ENCODE data around the gene A1BG. TPM values are rescaled to one million over a fixed set of nuclear protein-coding genes. Genes with fewer than 3 reads are reported as not detected.
A peak's percentile ranks its signal among the peaks of the same experiment; 100 is the strongest.

Gene A1BG
- total and polyA plus RNA-seq, 2 of the 13 experiments (the other 11 are each of a cell fraction or from before 2014, with no cell fraction given): 14.7 to 41.4 TPM

DNA sequence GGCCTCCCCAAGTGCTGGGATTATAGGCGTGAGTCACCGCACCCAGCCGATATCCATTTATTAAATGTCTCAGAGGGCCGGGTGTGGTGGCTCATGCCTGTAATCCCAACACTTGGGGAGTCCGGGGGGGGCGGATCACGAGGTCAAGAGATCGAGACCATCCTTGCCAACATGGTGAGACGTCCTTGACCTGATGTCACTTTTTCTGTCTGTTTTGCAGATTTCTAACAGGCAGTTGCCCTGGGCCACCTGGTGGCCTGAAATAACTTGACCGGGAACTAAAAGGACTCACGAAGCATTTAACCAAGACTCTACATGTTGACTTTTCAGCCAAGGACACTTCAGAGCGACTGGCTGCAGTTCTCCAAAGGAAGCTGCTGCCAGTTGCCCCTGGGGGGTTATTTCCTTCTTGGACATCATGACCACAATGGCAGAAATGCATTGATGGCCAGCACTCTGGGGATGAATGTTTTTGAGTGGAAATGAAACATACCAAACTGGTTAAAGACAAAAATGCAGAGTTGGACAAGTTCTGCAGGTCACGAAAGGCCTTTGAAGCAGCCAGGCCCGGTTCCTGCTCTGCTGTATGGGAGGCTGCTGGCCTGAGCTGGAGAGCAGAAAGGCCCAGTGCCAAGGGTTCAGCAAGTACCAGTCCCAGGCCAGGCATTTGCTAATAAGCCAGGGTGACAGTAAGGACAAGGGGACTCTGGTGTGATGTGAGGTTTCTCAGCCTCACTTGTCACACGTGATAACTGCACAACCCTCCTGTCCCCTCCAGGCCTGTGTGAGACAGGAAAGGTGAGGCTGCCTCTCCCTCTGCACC lies 19.2 kb upstream of the A1BG start (continued):
- TF ChIP-seq, protein P1, sequence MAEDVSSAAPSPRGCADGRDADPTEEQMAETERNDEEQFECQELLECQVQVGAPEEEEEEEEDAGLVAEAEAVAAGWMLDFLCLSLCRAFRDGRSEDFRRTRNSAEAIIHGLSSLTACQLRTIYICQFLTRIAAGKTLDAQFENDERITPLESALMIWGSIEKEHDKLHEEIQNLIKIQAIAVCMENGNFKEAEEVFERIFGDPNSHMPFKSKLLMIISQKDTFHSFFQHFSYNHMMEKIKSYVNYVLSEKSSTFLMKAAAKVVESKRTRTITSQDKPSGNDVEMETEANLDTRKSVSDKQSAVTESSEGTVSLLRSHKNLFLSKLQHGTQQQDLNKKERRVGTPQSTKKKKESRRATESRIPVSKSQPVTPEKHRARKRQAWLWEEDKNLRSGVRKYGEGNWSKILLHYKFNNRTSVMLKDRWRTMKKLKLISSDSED (CRISPR knock-in tag; IDR thresholded peaks at IDR 0.05): no peak
- TF ChIP-seq, protein P2, sequence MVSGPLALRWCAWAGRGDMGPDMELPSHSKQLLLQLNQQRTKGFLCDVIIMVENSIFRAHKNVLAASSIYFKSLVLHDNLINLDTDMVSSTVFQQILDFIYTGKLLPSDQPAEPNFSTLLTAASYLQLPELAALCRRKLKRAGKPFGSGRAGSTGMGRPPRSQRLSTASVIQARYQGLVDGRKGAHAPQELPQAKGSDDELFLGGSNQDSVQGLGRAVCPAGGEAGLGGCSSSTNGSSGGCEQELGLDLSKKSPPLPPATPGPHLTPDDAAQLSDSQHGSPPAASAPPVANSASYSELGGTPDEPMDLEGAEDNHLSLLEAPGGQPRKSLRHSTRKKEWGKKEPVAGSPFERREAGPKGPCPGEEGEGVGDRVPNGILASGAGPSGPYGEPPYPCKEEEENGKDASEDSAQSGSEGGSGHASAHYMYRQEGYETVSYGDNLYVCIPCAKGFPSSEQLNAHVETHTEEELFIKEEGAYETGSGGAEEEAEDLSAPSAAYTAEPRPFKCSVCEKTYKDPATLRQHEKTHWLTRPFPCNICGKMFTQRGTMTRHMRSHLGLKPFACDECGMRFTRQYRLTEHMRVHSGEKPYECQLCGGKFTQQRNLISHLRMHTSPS (CRISPR knock-in tag; IDR thresholded peaks at IDR 0.05; ENCODE audit: low read depth): no peak
- no peak for TF ChIP-seq ZNF652 (CRISPR knock-in tag; IDR thresholded peaks at IDR 0.05; ENCODE audit: borderline replicate concordance, low read depth)
- TF ChIP-seq ZNF713 (CRISPR knock-in tag; IDR thresholded peaks at IDR 0.05): no peak
- no peak for TF ChIP-seq JUNB (CRISPR knock-in tag; IDR thresholded peaks at IDR 0.05; ENCODE audit: borderline replicate concordance)
- TF ChIP-seq MAFG (CRISPR knock-in tag; IDR thresholded peaks at IDR 0.05): no peak
- no peak for TF ChIP-seq FOXP1 (IDR thresholded peaks at IDR 0.05)
- TF ChIP-seq FOXP1 (CRISPR knock-in tag; IDR thresholded peaks at IDR 0.05): no peak
- TF ChIP-seq NR2F6 (IDR thresholded peaks at IDR 0.05): peak; percentile 75
- TF ChIP-seq NR2F6 (CRISPR knock-in tag; IDR thresholded peaks at IDR 0.05): peak; percentile 86
- no peak for TF ChIP-seq ARNT (IDR thresholded peaks at IDR 0.05)
- TF ChIP-seq MAFK (conservative IDR thresholded peaks at IDR 0.05 in 1 of 2, IDR thresholded peaks at IDR 0.05 in 1 of 2; ENCODE audit: low read length in 2 of 2): peak; percentile 30 to 48; a peak in 3 of 4 replicates
